ES-I3 (cell line): ENCODE results near the gene HES7.
A peak's percentile ranks its signal among the peaks of the same experiment; 100 is the strongest.
"Not testable (repeated sequence)": the region's sequence is repeated elsewhere in the genome, so short reads cannot be mapped to it uniquely, and the experiment has no call there.

Experiments
- H3K36me3 ChIP-seq: 2 replicates; pipeline ENCODE4 v1.6.1; 2013; ENCODE audit warnings: mild to moderate bottlenecking, low read length, control low read depth, moderate library complexity; ENCODE audit not compliant: insufficient read depth
- H3K4me1 ChIP-seq: 2 replicates; pipeline ENCODE4 v1.6.1; 2013; ENCODE audit warnings: mild to moderate bottlenecking, control low read depth, low read length; ENCODE audit not compliant: insufficient read depth
- H3K9ac ChIP-seq: 2 replicates; pipeline ENCODE4 v1.6.1; 2013; ENCODE audit warnings: low read depth, mild to moderate bottlenecking, low read length, moderate library complexity
- H3K9me3 ChIP-seq: 2 replicates; pipeline ENCODE4 v1.6.1; 2013; ENCODE audit warnings: mild to moderate bottlenecking, low read length, moderate library complexity; ENCODE audit not compliant: control insufficient read depth, insufficient read depth

Gene HES7

DNA sequence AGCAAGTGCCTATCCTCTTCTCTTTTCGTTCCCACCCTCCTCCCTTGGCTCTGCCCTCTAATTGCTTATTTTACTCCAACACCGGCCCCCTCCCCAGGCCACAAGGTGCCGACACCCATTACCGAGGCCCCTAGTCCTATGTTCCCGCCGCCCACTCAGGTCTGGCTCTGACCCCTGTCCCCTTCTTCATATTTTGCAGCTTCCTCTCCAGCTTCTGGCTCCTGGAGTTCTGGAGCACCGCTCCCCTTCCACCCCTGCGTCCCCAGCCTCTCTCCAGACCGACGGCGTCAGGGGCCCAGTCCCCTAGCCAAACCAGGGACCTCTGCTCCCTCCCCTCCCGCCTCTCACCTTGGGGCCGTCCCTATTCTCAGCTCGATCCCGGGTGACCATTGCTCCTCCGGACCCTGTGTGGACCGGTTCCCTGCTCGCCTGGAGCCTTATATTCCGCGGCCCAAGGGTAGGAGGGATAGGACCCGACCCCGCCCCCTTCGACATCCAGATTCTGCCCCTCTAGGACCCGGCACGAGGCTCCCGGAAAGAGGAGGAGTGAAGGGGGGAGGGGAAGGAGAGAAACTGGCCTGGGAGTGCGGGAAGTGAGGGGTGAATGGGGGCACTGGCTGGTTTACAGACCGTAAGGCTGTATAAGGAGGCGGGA lies at the start of gene HES7:
TSS of gene HES7 (minus strand) at position 412 of the 655 bp plus-strand sequence. CDS start at position 390, 22 bp downstream.
- H3K9ac ChIP-seq, result peak within 1 kb of the TSS; percentile 59; the same call in 1 of the 2 replicates
- H3K36me3 ChIP-seq, result no peaks in the 10 kb centered on the region
- no peaks in the 10 kb centered on the region for H3K4me1 ChIP-seq
- no peaks in the 10 kb centered on the region for H3K9me3 ChIP-seq

DNA sequence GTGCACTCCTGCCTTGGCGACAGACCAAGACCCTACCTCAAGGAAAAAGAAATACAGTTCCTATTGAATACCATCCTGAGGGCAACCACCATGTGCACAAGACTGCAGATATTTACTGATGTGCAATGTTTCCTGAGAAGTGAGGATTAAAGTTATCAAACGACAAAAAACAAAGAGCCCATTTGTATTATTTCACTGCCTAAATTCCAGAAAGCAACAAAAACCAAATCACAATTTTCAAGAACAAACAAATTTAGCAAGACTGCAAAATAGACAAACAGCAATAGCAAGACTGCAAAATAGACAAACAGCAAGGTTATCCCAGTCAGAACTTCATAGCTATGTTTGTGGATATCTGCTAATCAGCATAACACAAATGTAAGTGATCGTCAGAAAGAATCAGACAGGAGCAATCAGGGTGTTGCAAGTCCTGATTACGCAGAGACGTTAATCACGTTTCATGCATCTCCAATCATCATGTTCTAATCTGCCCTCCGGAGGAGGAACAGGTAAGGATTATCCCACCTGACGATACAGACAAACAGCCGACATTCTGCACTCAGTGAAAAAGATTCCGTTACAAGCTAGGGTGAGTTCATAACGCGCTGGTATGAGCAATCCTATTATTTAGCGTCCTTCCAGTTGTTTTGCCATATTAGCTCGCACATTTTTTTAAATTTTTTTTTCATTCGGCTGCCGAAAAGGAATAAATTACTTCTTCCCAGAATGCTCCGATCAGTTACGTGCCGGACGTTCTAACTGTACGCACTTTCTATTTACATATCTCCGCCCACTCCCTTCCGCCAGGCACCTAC lies 49.4 kb upstream of the HES7 start:
- Histone ChIP-seq H3K9me3 (no peaks in the 10 kb centered on the region), H3K4me1 (peaks cover 11% of the 10 kb centered on the region), H3K9ac (peak overlapping the region; percentile 47)

DNA sequence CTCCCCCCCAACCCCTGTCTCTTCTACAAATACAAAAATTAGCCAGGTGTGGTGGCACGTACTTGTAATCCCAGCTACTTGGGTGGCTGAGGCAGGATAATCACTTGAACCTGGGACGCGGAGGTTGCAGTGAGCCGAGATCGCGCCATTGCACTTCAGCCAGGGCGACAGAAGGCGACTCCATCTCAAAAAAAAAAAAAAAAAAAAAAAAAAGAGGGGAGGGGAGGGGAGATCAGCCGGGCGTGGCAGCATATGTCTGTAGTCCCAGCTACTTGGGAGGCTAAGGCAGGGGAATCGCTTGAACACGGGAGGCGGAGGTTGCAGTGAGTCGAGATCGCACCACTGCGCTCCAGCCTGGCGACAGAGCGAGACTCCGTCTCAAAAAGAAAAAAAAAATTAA lies 46.3 kb upstream of the HES7 start:
- H3K36me3 ChIP-seq, H3K9me3 ChIP-seq, H3K4me1 ChIP-seq: not testable (repeated sequence)
- peak overlapping the region; percentile 19; the same call in 1 of the 2 replicates for H3K9ac ChIP-seq

More for the DNA sequence above, 49.4 kb upstream of the HES7 start:
- no peaks in the 10 kb centered on the region for H3K36me3 ChIP-seq

DNA sequence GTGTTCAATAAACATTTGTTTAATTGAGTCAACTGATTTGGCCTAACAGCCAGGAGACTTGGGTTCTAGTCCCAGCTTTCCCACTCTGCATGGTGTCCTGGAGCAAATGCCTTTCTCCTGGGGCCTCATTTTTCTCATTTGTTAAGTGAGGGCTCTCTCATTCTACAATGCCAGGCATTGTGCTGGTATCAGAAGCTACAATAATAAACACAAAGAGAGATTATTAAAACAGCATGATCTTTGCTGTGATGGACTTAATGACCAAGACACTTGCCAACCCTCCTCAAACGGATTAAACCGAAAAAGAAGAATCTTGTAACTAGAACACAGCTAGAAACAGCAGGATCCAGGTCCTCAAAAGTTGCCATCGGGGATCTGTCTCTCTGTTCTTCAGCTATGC lies 43.6 kb upstream of the HES7 start:
- H3K9me3 ChIP-seq, result no peaks in the 10 kb centered on the region
- H3K4me1 ChIP-seq, result peaks cover 15% of the 10 kb centered on the region
- no peaks in the 10 kb centered on the region for H3K36me3 ChIP-seq

DNA sequence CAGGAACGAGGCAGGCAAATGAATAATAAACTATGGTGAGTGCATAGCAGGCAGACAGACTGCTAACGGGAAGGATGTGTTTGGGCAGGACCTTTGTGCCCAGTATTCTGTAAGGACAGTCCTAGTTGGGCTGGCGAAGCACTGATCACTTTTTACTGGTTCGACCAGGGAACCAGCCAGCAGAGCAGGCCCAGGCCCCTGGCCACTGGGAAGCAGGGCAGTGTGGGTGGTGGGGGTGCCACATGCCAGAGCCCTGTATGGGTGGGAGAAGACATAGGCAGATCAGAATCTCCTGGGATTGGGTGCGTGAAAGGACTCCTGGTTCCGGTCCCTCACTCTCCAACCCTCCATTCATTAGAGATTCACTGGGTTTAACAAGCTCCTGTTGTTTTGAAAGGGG lies 42.8 kb upstream of the HES7 start:
- Histone ChIP-seq H3K4me1 (peaks cover 15% of the 10 kb centered on the region), H3K36me3 (no peaks in the 10 kb centered on the region), H3K9me3 (no peaks in the 10 kb centered on the region), H3K9ac (no peak overlapping the region)

More for the DNA sequence above, 43.6 kb upstream of the HES7 start:
- H3K9ac ChIP-seq, result no peak overlapping the region

DNA sequence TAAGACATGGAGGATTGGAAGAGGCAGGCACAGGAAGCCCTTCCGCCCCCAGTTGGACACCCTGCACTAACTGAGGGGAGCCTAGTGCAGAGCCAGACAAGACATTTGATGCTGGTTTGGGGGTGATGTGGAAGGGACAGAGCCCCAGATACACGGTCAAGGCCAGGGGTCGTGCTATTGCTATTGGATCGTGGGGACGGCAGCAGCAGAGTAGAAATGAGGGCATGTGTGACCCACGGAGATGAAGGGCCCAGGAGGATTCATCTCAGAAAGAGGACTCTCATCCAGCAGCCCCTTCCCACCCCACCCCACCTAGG lies 40.9 kb upstream of the HES7 start:
- H3K9ac ChIP-seq, result peak overlapping the region; percentile 70; the same call in 1 of the 2 replicates
- peaks cover 11% of the 10 kb centered on the region for H3K36me3 ChIP-seq
- no peaks in the 10 kb centered on the region for H3K9me3 ChIP-seq
- peaks cover 15% of the 10 kb centered on the region for H3K4me1 ChIP-seq

DNA sequence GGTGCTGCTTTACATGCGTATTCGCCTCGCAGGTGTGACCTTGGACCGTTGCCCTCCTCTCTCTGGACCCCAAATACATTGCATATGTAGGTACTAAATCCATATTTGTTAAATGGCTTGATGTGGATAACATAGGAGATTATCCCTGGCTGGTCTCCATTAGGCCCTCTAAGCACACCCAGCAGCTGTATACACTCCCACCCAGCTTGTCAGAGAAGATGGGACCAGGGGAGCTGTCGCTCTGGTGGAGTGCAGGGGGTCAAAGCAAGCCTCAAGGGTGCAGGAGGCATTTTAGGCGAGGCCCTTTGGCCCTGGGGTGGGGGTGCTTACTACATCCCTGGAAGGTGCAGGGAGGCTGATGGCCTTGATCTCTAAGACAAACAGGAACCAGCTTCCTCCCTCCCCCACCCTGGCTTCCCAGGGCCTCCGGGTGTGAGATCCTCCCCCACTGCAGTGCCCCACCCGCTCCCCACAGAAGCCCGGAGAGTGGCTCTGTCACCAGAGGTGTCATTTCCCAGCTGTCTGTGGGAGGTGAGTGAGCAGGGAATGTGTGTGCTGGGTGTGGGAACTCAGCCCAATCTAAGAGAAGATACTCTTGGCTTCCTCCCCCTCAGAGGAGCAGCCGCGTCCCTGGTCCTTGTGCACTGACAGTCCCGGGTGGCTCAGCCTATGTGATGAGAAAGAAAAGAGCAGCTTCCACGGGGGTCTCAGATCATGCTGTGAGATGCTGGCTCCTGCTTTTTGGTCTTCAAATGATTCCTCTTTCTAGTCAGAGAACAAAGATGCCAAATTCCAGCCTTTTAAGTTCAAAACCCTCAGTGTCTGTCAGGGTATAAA lies 40.3 kb upstream of the HES7 start:
- peaks cover 12% of the 10 kb centered on the region for H3K36me3 ChIP-seq
- H3K9ac ChIP-seq, result peak overlapping the region; percentile 70; the same call in 1 of the 2 replicates
- H3K9me3 ChIP-seq, result no peaks in the 10 kb centered on the region
- peaks cover 15% of the 10 kb centered on the region for H3K4me1 ChIP-seq

DNA sequence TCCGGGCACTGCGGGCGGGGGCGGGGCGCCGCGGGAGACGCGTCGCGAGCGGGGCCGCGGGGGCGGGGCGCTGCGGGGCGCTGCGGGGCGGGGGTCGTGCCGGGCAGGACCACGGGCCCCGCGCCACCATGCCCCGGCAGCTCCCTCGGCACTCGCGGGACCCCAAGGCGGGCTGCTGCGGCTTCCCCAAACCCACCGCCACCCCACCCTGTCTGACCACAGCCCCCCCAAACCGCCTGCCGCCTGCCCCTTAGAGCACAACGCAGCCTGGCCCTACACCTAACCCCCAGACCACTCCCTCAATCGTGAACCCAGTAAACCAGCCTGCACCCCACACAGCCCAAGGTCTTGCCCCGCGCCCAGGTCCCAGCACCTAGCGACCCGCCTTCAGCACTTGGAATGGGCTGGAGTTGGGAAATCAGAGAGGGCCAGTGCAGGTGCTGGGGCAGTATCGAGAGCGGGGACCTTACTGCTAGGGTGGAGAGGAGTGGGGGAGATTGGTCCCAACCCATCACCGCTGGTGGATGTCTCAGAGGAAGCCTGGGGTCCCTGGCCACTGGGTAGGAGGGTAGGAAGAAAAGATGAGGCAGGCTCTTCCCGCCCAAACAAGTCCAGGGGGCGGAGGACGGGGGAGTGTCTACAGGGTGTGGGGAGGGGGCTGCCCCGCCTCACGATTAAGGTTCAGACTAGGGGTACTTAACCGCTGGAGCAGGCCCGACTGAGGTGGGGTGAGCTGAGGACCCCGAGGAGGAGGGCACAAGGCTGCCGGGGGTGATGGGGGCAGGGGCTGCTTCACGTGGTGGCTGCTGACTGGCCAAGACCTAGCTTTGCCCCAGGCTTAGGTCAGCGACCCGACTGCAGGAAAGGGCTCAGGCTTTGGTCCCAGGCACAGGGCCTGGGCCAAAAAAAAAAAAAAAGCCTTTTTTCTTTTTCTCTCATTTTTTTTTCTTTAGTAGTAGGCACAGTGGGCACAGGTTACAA lies 39.4 kb upstream of the HES7 start:
- H3K9ac ChIP-seq, result peak overlapping the region; percentile 70
- H3K4me1 ChIP-seq, result peaks cover 15% of the 10 kb centered on the region
- H3K36me3 ChIP-seq, result peaks cover 12% of the 10 kb centered on the region
- H3K9me3 ChIP-seq, result no peaks in the 10 kb centered on the region

DNA sequence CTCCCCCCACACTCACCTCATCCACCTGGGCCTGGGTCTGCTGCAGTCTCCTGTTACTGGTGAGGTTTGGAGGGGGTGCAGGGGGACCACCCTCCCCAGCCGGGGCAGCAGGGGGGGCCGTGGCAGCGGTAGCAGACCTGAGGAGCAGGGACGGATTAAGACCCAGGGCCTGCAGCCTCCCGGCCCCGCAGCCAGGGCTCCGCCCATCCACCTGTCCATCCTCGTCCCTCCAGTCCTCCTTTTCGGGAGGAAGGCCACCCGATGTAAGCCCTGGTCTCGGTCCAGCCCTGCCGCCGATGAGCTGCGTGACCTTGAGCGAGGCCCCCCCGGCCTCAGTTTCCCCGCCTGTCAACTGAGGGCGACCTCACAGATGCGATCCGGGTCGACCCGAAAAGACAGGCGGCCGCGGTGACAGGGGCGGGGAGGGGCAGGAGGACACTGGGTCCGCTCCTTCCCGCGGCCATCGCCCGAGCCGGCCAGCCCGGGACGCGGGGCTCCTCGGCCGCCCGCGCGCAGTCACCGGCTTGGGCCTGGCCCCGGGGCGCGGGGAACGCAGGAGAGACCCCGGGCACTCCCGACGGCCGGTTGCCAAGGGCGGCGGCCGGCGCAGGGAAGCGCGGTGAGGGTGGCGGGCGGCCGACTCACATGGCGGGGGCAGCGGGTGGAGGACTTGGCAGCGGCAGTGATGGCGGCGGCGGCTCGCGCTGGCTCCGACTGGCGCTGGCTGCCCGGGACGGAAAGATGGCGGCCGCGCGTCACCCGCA lies 38.5 kb upstream of the HES7 start, which contains the start of gene VAMP2:
TSS of gene VAMP2 (minus strand) at position 716 of the 764 bp plus-strand sequence. CDS start at position 647, 69 bp downstream.
- H3K36me3 ChIP-seq, result peaks cover 12% of the 10 kb centered on the region
- H3K9ac ChIP-seq, result peak within 1 kb of the TSS; percentile 79
- H3K9me3 ChIP-seq, result no peaks in the 10 kb centered on the region
- peaks cover 15% of the 10 kb centered on the region for H3K4me1 ChIP-seq

DNA sequence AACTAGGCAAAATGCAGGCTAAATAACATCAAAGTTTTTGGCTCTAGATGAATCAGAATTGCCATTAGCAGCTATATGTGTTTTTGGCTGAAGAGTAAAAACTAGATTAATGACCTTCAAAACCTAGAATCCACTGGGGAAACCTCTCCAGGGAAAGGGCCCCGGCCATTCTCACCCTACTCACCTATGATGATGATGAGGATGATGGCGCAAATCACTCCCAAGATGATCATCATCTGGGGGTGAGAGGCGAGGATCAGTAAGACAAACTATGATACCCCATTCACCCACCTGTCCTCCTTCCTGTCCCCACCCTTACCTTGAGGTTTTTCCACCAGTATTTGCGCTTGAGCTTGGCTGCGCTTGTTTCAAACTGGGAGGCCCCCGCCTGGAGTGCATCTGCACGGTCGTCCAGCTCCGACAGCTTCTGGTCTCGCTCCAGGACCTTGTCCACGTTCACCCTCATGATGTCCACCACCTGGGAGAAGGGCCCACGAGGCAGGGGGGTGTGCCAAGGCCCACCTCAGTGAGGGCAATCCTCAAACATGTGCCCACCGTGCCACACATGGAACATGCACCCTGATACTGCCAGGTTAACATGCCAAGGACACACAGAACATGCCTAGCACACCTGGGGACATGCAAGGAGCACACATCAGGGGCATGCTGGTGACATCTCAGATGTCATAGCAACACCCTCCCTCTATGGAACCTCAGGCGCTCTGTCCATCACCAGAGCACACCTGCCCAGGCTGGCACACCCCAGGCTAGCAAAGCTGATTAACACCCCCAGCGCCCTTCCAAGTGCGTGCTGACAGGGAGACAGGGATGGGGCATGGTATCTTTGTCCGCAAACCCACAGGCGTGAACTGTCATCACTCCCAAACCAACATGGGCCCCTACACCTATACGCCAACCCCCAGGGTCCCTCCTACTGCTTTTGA lies 37.7 kb upstream of the HES7 start:
- Histone ChIP-seq H3K4me1 (peaks cover 15% of the 10 kb centered on the region), H3K36me3 (peaks cover 12% of the 10 kb centered on the region), H3K9ac (peak overlapping the region; percentile 79), H3K9me3 (no peaks in the 10 kb centered on the region)

DNA sequence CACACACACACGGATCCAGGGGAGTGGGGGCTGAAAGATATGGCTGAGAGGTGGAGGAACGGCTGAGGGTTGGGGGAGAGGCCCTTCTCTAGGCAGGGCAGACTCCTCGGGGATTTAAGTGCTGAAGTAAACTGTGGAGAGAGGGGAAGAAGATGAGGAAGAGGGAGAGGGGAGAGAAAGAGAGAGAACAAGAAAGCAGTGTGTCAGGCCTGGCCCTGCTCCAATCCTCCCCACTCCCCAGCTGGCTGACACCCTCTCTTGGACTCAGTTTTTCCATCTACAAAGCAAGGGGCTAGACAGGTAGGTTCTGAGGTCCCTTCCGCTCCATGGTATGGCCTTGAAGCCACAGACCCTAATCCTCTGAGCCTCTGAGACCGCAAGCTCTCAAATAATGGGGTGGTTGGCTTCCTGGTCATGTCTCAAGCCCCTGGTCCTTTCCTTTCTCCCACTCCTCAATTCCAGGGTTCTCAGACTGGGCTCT lies 36.9 kb upstream of the HES7 start:
- H3K36me3 ChIP-seq, result peaks cover 12% of the 10 kb centered on the region
- H3K4me1 ChIP-seq, result peaks cover 15% of the 10 kb centered on the region
- no peak overlapping the region for H3K9ac ChIP-seq
- H3K9me3 ChIP-seq, result no peaks in the 10 kb centered on the region

DNA sequence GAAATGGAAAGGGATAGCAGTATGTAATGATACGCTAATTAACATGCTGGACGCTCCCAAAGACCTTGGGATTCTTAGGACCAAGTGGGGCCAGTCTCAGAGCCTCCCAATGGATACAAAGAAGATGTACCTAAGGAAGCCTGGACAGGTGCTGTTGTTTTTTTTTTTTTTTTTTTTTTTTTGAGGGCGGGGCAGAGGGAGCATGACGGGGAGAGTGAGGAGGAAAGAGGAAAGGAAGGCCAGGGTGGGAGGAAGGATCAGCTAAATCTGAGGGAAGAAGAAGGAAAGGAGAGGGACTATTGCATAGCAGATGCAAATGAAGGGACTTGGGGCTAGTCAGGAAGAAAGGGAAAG lies 36.3 kb upstream of the HES7 start:
- Histone ChIP-seq H3K9ac (no peak overlapping the region), H3K4me1 (peaks cover 19% of the 10 kb centered on the region), H3K9me3 (no peaks in the 10 kb centered on the region), H3K36me3 (peaks cover 12% of the 10 kb centered on the region)
